Lower leg skin (tissue), 4 donors: ENCODE measurements around the gene SYNPO2. TPM values are rescaled to one million over a fixed set of nuclear protein-coding genes. Genes with fewer than 3 reads are reported as not detected.

Source experiments
- DNase-seq, 2 donors: peaks; one replicate each; pipeline ENCODE4 v3.0.0-alpha.2; 2019; ENCODE audit warnings: low spot score in 2 of 2
- H3K4me3 ChIP-seq: fragments of 200-600 bp; sonication (generic); 2 replicates; pipeline ENCODE4 v1.5.1; 2017; ENCODE audit warnings: mild to moderate bottlenecking, low read depth; ENCODE audit not compliant: poor library complexity, severe bottlenecking
- POLR2A ChIP-seq, 2 donors: fragments of 450-650 bp; IDR thresholded peaks; one replicate each; pipeline ENCODE4 v1.6.1; 2016 to 2017; ENCODE audit warnings: antibody characterized with exemption in 2 of 2, mild to moderate bottlenecking in 1 of 2, moderate library complexity in 1 of 2
- WGBS, 2 donors: methylation state at CpG; one replicate each; pipeline ENCODE4 v1.1.5; 2018; 5-methylcytosine and 5-hydroxymethylcytosine counted together
- intact Hi-C: fragments of 100-400 bp; cut with DNase I; formaldehyde crosslinking; loops from one replicate; pipeline ENCODE4 v1.15.0; 2023; ENCODE audit warnings: low total_unique reads
- total RNA-seq, 4 donors: library from RNA; depleted of rRNA; stranded (reverse); fragments of >200 nt; gene quantifications; one replicate each; pipeline ENCODE4 v1.1.0, GENCODE V29; 2016
- TF ChIP-seq, protein P1 (sequence below), 3 donors: fragments of 450-650 bp; IDR thresholded peaks; one replicate each; pipeline ENCODE4 v1.5.1; 2016; ENCODE audit warnings: antibody characterized with exemption in 3 of 3, mild to moderate bottlenecking in 3 of 3, moderate library complexity in 2 of 3

Gene SYNPO2
- total RNA-seq, 4 donors from 2014 or later: 13.3 to 38.5 (median 16.1) TPM

DNA sequence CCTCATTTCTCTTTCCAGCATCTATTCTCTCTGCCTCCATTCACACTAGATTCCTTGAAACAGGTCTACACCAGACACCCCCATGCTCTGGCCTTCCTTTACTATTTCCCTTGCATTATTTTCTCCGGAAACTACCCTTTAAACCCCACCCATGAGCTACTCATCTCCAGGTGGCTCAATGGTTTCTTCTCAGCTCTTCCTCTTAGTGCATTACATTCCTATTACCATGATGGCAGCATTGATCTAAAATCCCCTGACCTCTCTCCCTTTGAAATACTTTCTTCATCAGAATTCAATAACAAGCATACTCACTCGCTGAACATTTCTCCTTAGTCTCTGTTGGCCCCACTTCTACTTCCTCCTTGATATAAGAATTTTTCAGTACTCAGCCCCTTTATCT, 94.6 kb downstream of the SYNPO2 start:
- intact Hi-C loops: loop anchor here (5.0 kb wide), 1 partner anchor 309 kb away; no protein-coding TSS in a partner anchor
- H3K4me3 ChIP-seq: no peak overlapping the region
- 88 to 93% methylated on average over 2 of the region's 2 CpGs for WGBS, 2 donors
- no peak for DNase-seq
- TF ChIP-seq, protein P1, sequence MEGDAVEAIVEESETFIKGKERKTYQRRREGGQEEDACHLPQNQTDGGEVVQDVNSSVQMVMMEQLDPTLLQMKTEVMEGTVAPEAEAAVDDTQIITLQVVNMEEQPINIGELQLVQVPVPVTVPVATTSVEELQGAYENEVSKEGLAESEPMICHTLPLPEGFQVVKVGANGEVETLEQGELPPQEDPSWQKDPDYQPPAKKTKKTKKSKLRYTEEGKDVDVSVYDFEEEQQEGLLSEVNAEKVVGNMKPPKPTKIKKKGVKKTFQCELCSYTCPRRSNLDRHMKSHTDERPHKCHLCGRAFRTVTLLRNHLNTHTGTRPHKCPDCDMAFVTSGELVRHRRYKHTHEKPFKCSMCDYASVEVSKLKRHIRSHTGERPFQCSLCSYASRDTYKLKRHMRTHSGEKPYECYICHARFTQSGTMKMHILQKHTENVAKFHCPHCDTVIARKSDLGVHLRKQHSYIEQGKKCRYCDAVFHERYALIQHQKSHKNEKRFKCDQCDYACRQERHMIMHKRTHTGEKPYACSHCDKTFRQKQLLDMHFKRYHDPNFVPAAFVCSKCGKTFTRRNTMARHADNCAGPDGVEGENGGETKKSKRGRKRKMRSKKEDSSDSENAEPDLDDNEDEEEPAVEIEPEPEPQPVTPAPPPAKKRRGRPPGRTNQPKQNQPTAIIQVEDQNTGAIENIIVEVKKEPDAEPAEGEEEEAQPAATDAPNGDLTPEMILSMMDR (IDR thresholded peaks at IDR 0.05): no peak
- TF ChIP-seq POLR2A (IDR thresholded peaks at IDR 0.05): no peak

DNA sequence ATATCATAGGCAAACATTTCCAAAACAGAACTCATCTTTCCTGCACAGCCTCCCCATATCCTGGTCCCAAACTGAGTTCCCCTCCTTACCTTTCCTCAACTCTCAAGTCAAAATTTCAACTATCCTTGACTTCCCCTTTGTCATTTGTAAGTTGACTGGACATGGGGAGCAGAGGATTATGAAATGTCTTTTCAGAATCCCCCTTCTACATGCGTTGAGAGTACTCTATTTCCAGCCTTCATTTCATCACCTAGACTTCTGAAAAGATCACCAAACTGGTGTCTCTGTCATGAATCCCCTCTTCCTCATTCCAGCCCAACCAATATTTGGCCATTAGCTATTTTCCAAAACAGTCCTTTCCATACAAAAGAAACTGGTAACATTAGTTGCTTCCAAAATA, 95.2 kb downstream of the SYNPO2 start:
- 73 to 78% methylated on average over 1 of the region's 1 CpG for WGBS, 2 donors
- H3K4me3 ChIP-seq: no peak overlapping the region
- DNase-seq: no peak
- intact Hi-C loops: loop anchor here (5.0 kb wide), 1 partner anchor 308 kb away; no protein-coding TSS in a partner anchor
- TF ChIP-seq, protein P1 (IDR thresholded peaks at IDR 0.05): no peak
- TF ChIP-seq POLR2A (IDR thresholded peaks at IDR 0.05): no peak

DNA sequence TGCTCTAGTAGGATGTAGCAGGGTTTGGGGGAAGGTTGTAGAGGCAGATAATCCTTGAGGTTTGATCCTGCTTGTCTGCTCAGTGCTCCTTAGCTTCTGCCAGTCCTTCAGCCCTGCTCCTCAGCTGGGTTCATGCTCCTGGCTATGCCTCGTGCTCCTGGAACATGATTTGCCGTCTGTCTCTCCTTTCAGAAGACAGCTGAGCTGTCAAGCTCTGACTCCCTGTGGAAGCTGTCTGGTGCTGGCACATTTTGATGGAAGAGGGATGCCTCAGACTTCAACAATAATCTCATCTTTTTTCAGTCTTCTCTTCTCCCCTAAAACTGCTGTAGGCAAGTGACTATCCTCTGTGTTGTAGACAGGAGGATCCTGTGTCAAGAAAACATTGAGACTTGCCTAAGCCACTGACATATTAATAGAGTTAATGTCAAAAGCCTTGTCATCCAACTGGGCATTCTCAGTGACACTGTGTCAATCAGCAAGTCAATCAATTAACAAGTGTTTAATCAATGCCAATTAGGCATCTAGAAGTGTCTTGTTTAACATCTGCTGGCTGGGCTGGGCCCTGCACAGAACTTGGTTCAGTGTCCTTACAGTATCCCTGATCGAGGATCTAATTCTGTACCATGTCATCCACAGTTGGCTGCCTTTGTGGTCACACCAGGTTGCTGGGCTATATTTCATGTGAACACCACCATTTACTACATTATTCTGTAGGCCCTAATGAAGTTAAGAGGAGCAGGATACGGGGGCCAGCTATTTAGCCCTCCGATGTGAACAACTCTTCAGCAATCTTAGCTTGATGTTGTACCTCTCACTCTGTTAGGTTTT, 96.7 kb downstream of the SYNPO2 start:
- H3K4me3 ChIP-seq: no peak overlapping the region
- no peak for DNase-seq
- 90 to 92% methylated on average over 5 of the region's 5 CpGs for WGBS, 2 donors
- TF ChIP-seq, protein P1 (IDR thresholded peaks at IDR 0.05): no peak
- TF ChIP-seq POLR2A (IDR thresholded peaks at IDR 0.05): no peak
- intact Hi-C loops: no loop called here

DNA sequence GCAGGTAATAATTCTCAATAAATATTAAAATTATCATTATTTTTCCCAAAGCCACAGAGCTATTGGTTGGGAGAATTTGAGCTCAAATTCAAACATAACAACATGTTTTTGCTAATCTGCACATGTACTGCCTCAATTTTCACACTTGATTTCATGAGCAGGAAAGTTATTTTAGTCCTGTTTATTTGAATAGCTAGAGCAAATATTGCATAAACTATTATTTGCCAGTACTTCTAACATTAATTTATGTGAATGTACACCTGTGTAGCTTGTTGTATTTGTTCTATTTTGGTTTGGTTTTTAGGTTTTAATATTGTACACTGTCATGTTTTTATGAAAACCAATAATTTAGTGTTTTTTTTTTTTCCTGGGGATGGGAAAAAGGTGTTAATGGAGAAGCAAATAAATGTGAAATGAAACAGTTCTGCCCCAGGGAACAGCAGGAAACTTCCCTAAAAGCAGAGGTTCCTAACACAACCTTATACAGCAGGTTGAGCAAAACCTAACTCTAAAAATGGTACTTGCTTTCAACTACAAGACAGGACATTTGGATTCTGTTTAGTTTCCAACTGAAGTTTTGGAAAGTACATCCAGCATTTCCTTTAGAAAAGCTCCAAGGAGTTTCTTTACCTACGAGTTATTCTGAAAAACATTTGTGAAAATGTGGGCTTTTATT, 99.4 kb downstream of the SYNPO2 start:
- WGBS, 2 donors: 85 to 92% methylated on average over 1 of the region's 1 CpG
- no peak for DNase-seq
- TF ChIP-seq, protein P1 (IDR thresholded peaks at IDR 0.05): no peak
- intact Hi-C loops: no loop called here
- H3K4me3 ChIP-seq: no peak overlapping the region

DNA sequence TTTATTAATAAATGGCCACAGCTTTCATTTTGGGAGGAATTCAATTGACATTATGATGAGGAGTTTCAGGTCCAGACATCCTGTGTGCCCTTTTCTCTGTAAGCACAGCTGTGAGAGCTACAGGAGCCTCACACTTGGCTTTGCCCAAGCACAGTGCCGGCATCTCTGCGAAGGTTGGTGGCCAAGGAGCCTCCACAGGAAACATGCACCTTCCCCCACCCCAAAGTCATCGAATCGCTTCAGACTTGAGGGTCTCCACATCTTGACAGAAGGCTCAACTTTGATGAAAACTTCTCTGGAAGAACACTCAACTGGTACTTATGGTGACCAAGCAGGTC, 100.0 kb downstream of the SYNPO2 start:
- WGBS, 2 donors: 90 to 93% methylated on average over 4 of the region's 4 CpGs
- TF ChIP-seq, protein P1 (IDR thresholded peaks at IDR 0.05): no peak
- no peak for TF ChIP-seq POLR2A (IDR thresholded peaks at IDR 0.05)
- DNase-seq: no peak
- H3K4me3 ChIP-seq: no peak overlapping the region
- intact Hi-C loops: no loop called here
